ENCODE measurements around the gene RBMS2. TPM values are rescaled to one million over a fixed set of nuclear protein-coding genes. Genes with fewer than 3 reads are reported as not detected.

RBMS2 gene
- polyA plus RNA-seq, 6 donors from 2014 or later: 0.03 to 6.0 (median 0.54) TPM

DNA sequence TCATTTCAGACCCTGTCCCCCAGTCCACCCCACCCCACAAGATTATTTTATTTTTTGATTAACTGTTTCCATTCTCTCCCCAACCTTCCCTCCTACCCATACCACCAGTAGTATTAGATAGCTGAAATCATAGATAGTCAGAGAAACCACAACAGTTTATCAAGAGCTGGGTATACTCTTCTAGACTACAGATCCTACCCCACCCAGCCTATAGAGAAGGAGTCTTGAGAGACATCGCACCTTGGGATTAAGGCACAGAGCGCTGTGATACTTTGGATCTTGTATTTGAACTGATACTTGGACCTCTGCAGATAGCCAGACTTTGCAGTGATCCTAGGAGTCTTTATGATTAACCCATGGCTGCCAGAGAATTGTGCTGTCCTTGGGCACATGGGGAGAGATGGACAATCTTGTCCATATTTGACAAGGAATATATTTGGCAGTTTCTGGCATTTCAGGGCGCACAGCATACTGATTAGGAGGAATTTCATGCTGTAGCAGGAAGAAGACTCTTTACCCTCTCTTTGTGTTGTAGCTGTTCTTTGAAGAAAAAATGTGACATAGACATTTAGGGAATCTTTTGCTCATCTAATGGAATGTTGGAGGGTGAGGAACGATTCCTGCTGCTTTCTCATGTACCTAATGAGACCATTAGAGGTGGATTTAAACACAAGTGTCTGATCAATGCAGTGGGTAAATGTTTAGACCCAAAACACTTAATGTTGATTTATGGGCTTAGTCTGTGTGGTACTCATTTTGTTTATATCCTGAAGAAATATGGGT lies 982 bp downstream of the RBMS2 start:
- no peaks in the 10 kb centered on the region for H3K9me3 Mint-ChIP-seq
- no peak for ATAC-seq (ENCODE audit: low read depth in 2 of 2)
- peaks cover 11 to 24% (median 22%) of the 10 kb centered on the region in 3 donors for H3K4me1 Mint-ChIP-seq
- no peak for DNase-seq
- H3K27me3 Mint-ChIP-seq: peaks cover 0 to 7% (median 0%) of the 10 kb centered on the region in 3 donors
- H3K4me3 Mint-ChIP-seq: peak overlapping the region; percentile 67 to 97 (median 93)
- H3K27ac Mint-ChIP-seq: peak overlapping the region in 5 of 6 donors; percentile 5 to 94 (median 76)
- H3K36me3 Mint-ChIP-seq: no peaks in the 10 kb centered on the region

- H3K27me3 Mint-ChIP-seq: no peaks in the 10 kb centered on the region
- no peak overlapping the region for H3K27ac Mint-ChIP-seq
- ATAC-seq (ENCODE audit: low read depth in 2 of 2): no peak
- H3K36me3 Mint-ChIP-seq: no peaks in the 10 kb centered on the region
- H3K9me3 Mint-ChIP-seq: no peaks in the 10 kb centered on the region
- H3K4me3 Mint-ChIP-seq: no peak overlapping the region
- DNase-seq: no peak
- H3K4me1 Mint-ChIP-seq: no peaks in the 10 kb centered on the region
Measured at GRCh38 chr12:56528846-56529245, 7.2 kb downstream of the RBMS2 start.

- H3K27me3 Mint-ChIP-seq: no peaks in the 10 kb centered on the region
- no peaks in the 10 kb centered on the region for H3K4me1 Mint-ChIP-seq
- DNase-seq: no peak
- H3K4me3 Mint-ChIP-seq: no peak overlapping the region
- H3K9me3 Mint-ChIP-seq: no peaks in the 10 kb centered on the region
- ATAC-seq (ENCODE audit: low read depth in 2 of 2): no peak
- no peak overlapping the region for H3K27ac Mint-ChIP-seq
- H3K36me3 Mint-ChIP-seq: no peaks in the 10 kb centered on the region
Measured at GRCh38 chr12:56529656-56530055, 8.0 kb downstream of the RBMS2 start.

- DNase-seq (no peak), ATAC-seq (ENCODE audit: low read depth in 2 of 2) (no peak)
- H3K4me1 Mint-ChIP-seq: peaks cover 0 to 2% (median 0%) of the 10 kb centered on the region in 3 donors
- H3K36me3 Mint-ChIP-seq: no peaks in the 10 kb centered on the region
- H3K27ac Mint-ChIP-seq: no peak overlapping the region
- H3K4me3 Mint-ChIP-seq: no peak overlapping the region
- H3K9me3 Mint-ChIP-seq: no peaks in the 10 kb centered on the region
- H3K27me3 Mint-ChIP-seq: no peaks in the 10 kb centered on the region
Measured at GRCh38 chr12:56530390-56531055, 8.9 kb downstream of the RBMS2 start.

DNA sequence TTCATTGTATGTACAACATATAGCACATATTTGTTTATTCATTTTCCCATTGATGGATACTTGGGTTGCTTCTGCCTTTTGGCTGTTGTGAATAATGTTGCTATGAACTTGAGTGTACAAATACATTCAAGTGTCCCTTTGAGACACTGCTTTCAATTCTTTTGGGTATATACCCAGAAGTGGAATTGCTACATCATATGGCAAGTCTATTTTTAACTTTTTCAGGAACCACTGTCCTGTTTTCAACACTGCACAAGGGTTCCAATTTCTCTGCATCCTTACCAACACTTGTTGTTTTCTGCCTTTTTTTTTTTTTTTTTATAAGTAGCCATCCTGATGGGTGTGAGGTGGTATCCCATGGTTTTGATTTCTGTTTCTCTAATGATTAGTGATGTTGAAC lies 15.9 kb downstream of the RBMS2 start:
- ATAC-seq (ENCODE audit: low read depth in 2 of 2) (no peak), DNase-seq (no peak)
- Mint-ChIP-seq H3K4me3 (no peak overlapping the region), H3K4me1 (peaks cover 0 to 11% (median 0%) of the 10 kb centered on the region in 3 donors), H3K9me3 (no peaks in the 10 kb centered on the region), H3K36me3 (no peaks in the 10 kb centered on the region), H3K27me3 (no peaks in the 10 kb centered on the region), H3K27ac (no peak overlapping the region)

DNA sequence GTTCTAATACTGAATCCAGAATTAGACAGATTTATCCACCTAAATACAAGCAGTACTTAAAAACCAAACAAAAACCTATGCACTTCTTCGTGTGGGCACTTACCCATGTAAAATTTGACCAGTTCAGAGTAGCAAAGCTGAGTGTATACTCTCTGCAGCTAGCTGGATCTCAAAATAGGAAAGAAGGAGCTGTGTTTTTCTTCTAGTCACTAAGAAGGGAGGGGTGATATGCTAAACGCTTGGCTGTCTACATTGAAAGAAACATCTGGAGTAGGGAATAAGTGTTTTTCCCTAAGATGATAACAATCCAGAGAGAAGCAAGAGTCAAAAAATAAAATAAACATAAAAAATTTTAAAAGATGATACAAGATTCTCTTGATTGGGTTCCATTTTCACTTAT lies 20.0 kb downstream of the RBMS2 start:
- ATAC-seq (ENCODE audit: low read depth in 2 of 2) (no peak), DNase-seq (no peak)
- peaks cover 0 to under 1% (median 0%) of the 10 kb centered on the region in 3 donors for H3K4me1 Mint-ChIP-seq
- H3K4me3 Mint-ChIP-seq: no peak overlapping the region
- H3K27ac Mint-ChIP-seq: no peak overlapping the region
- no peaks in the 10 kb centered on the region for H3K27me3 Mint-ChIP-seq
- no peaks in the 10 kb centered on the region for H3K9me3 Mint-ChIP-seq
- no peaks in the 10 kb centered on the region for H3K36me3 Mint-ChIP-seq

DNA sequence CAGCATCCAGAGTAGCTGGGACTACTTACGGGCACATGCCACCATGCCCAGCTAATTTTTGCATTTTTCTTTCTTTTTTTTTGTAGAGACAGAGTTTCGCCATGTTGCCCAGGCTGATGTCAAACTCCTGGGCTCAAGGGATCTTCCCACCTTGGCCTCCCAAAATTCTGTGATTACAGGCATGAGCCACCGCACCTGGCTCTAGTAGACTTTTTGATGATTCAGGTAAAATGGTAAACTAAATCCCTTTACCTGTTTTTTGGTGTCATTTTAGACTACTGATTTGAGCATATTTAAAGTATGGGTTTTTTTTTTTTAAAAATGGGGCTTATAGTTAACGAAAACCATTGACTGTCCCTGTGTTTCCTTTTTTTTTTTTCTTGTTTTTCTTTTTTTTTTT lies 20.5 kb downstream of the RBMS2 start:
- Mint-ChIP-seq H3K27ac (no peak overlapping the region), H3K36me3 (no peaks in the 10 kb centered on the region), H3K4me1 (no peaks in the 10 kb centered on the region), H3K27me3 (no peaks in the 10 kb centered on the region), H3K9me3 (no peaks in the 10 kb centered on the region), H3K4me3 (no peak overlapping the region)
- ATAC-seq (ENCODE audit: low read depth in 2 of 2): no peak
- no peak for DNase-seq

- no peaks in the 10 kb centered on the region for H3K9me3 Mint-ChIP-seq
- H3K4me3 Mint-ChIP-seq: no peak overlapping the region
- ATAC-seq (ENCODE audit: low read depth in 2 of 2) (no peak), DNase-seq (no peak)
- no peaks in the 10 kb centered on the region for H3K27me3 Mint-ChIP-seq
- H3K4me1 Mint-ChIP-seq: no peaks in the 10 kb centered on the region
- H3K27ac Mint-ChIP-seq: no peak overlapping the region
- H3K36me3 Mint-ChIP-seq: no peaks in the 10 kb centered on the region
Measured at GRCh38 chr12:56545023-56545604, 23.5 kb downstream of the RBMS2 start.

- Mint-ChIP-seq H3K27ac (no peak overlapping the region), H3K9me3 (no peaks in the 10 kb centered on the region), H3K4me3 (no peak overlapping the region), H3K27me3 (no peaks in the 10 kb centered on the region), H3K36me3 (no peaks in the 10 kb centered on the region), H3K4me1 (no peaks in the 10 kb centered on the region)
- no peak for DNase-seq
- no peak for ATAC-seq (ENCODE audit: low read depth in 2 of 2)
Measured at GRCh38 chr12:56546680-56547079, 25.1 kb downstream of the RBMS2 start.

DNA sequence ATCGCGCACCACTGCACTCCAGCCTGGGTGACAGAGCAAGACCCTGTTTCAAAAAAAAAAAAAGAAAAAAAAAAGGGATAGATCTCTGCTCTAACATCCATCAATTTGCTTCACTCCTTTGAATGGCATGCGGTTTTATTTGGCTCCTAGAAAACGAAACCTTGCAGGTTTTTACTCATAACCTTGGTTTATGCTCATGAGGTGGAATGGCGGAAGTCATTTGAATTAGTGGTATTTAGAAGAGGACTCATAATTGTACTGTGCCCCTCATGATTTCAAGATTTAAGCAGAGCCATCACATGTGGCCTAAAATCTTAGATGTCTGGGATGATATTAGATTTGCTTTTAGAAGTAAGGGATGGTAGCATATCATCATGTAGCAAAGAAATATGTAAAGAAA lies 29.4 kb downstream of the RBMS2 start:
- H3K4me3 Mint-ChIP-seq: no peak overlapping the region
- no peaks in the 10 kb centered on the region for H3K4me1 Mint-ChIP-seq
- no peak overlapping the region for H3K27ac Mint-ChIP-seq
- no peaks in the 10 kb centered on the region for H3K36me3 Mint-ChIP-seq
- DNase-seq (no peak), ATAC-seq (ENCODE audit: low read depth in 2 of 2) (no peak)
- no peaks in the 10 kb centered on the region for H3K27me3 Mint-ChIP-seq
- H3K9me3 Mint-ChIP-seq: no peaks in the 10 kb centered on the region

DNA sequence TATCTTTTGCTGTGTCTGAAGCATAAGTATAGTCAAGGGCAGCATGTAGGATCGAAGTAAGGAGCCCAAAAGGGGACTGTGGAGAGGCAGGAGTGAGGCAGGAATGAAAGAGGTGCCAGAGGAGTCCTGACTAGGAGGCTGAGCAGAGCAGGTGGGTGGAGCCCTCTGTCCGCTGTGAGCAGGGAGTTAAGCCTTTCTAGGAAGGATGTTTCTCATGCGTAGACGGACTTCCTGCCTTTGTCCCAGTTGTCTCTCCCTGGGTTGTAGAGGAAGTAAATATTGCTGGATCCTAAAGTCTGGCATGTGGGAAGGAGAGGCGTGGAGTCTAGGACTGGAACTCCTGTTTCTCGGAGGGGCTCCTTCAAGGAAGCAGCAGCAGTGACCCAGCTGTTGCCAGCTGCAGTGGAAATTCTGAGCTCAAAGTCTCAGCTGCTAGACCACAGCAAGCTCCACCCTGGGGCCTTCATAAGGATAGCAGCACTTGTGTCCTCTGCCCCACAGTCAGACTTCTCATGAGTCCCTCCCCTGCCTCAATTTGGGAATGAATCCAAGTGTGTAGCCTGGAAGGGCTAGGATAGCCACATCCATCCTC lies 44.0 kb downstream of the RBMS2 start:
- Mint-ChIP-seq H3K36me3 (no peaks in the 10 kb centered on the region), H3K4me1 (peaks cover 5 to 11% (median 6%) of the 10 kb centered on the region in 3 donors), H3K27me3 (peaks cover 0 to under 1% (median 0%) of the 10 kb centered on the region in 3 donors), H3K4me3 (no peak overlapping the region), H3K27ac (peak overlapping the region in 4 of 6 donors; percentile 34 to 57 (median 52)), H3K9me3 (no peaks in the 10 kb centered on the region)
- ATAC-seq (ENCODE audit: low read depth in 2 of 2) (peak in 1 of 2 donors; percentile 27), DNase-seq (no peak)

DNA sequence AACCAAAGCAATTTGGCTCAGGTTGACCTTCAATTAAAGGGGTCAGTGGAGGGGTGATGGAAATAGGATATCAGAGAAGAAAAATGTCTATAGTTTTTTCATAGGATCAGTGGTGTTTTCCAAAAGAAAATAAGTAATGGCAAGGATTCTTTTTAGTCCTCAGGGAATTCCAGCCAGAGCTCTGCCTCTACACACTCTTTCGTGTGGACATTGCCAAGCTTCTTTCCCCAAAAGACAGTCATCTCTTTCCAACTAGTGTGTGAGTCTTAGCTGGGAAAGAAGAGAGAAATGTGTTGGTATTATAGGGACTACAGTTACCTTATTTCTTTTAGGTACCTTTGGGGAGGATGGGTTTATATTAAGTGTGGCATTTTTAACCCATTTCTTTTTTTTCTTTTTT lies 46.5 kb downstream of the RBMS2 start:
- no peak for DNase-seq
- no peak overlapping the region for H3K27ac Mint-ChIP-seq
- no peaks in the 10 kb centered on the region for H3K36me3 Mint-ChIP-seq
- no peak overlapping the region for H3K4me3 Mint-ChIP-seq
- peaks cover 0 to 4% (median 0%) of the 10 kb centered on the region in 3 donors for H3K27me3 Mint-ChIP-seq
- peaks cover 5 to 12% (median 6%) of the 10 kb centered on the region in 3 donors for H3K4me1 Mint-ChIP-seq
- ATAC-seq (ENCODE audit: low read depth in 2 of 2): no peak
- H3K9me3 Mint-ChIP-seq: no peaks in the 10 kb centered on the region

DNA sequence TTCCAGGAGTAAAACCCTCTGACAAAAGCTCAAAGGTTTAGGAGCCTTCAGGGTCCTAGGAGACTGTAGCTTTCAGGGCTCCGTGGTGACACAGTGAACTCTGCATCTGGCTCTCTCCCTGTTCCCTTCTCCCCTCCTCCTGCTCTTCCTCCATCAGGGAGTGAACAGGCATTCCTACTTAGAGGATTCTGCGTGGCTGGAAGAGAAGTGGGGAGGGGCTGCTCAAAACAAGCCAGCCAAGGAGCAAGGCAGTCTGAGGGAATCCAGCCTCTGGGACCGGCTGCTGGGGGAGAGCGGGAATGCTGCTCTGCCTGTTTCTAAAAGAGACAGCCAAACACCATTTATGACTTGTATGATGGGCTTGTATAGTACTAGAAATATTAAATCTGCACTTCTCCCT lies 49.5 kb downstream of the RBMS2 start:
- H3K4me3 Mint-ChIP-seq: no peak overlapping the region
- peaks cover 0 to 3% (median 0%) of the 10 kb centered on the region in 3 donors for H3K4me1 Mint-ChIP-seq
- peak overlapping the region in 1 of 6 donors; percentile 74 for H3K27ac Mint-ChIP-seq

More for the DNA sequence above, 49.5 kb downstream of the RBMS2 start:
- Mint-ChIP-seq H3K27me3 (peaks cover 0 to 4% (median 0%) of the 10 kb centered on the region in 3 donors), H3K9me3 (no peaks in the 10 kb centered on the region), H3K36me3 (no peaks in the 10 kb centered on the region)
- DNase-seq (no peak), ATAC-seq (ENCODE audit: low read depth in 2 of 2) (no peak)

Data from naive B cell (primary cell).